GM08714 (cell line): ENCODE data around the gene TRMT112.
"Not testable (repeated sequence)": the region's sequence is repeated elsewhere in the genome, so short reads cannot be mapped to it uniquely, and the experiment has no call there.

ENCODE experiments used
- H3K4me3 ChIP-seq: fragments of 200-500 bp; sonication (Bioruptor generic); 2 replicates; pipeline ENCODE4 v1.5.1; 2014; ENCODE audit warnings: mild to moderate bottlenecking, low read length, inconsistent platforms
- ZNF274 ChIP-seq: IDR thresholded peaks from 2 replicates; pipeline ENCODE4 v1.6.1; 2012; ENCODE audit warnings: mild to moderate bottlenecking, low read depth, low read length

TRMT112 gene

GRCh38 chr11:64314805-64315561 lies 2.4 kb downstream of the TRMT112 start:
- H3K4me3 ChIP-seq, result no peak overlapping the region
- TF ChIP-seq ZNF274, result no peak

GRCh38 chr11:64314146-64314804 lies 3.1 kb downstream of the TRMT112 start:
- no peak for TF ChIP-seq ZNF274
- H3K4me3 ChIP-seq, result no peak overlapping the region

GRCh38 chr11:64313491-64314145 lies 3.7 kb downstream of the TRMT112 start:
- TF ChIP-seq ZNF274, result no peak
- no peak overlapping the region for H3K4me3 ChIP-seq

- no peak for TF ChIP-seq ZNF274
- H3K4me3 ChIP-seq, result no peak overlapping the region
These were observed 4.4 kb downstream of the TRMT112 start for GRCh38 chr11:64312947-64313346.

GRCh38 chr11:64307795-64308194 lies 9.6 kb downstream of the TRMT112 start:
- H3K4me3 ChIP-seq, result not testable (repeated sequence)

- peak overlapping the region; percentile 88 for H3K4me3 ChIP-seq
- no peak for TF ChIP-seq ZNF274
These were observed 10.3 kb downstream of the TRMT112 start for GRCh38 chr11:64306876-64307622.

GRCh38 chr11:64306563-64306875 lies 10.8 kb downstream of the TRMT112 start:
- no peak for TF ChIP-seq ZNF274
- H3K4me3 ChIP-seq, result peak overlapping the region; percentile 88

- peak overlapping the region; percentile 88 for H3K4me3 ChIP-seq
- no peak for TF ChIP-seq ZNF274
These were observed 11.4 kb downstream of the TRMT112 start for GRCh38 chr11:64305691-64306562.

GRCh38 chr11:64305075-64305690 lies 12.2 kb downstream of the TRMT112 start, which contains the start of gene ESRRA:
ESRRA (plus strand) TSS chr11:64305524; CDS start chr11:64307180, 1,656 bp downstream.
- peak within 1 kb of the TSS; percentile 88 for H3K4me3 ChIP-seq
- no peak for TF ChIP-seq ZNF274

GRCh38 chr11:64304316-64305072 lies 12.9 kb downstream of the TRMT112 start:
- TF ChIP-seq ZNF274, result no peak
- peak overlapping the region; percentile 79 for H3K4me3 ChIP-seq

GRCh38 chr11:64304032-64304315 lies 13.4 kb downstream of the TRMT112 start:
- TF ChIP-seq ZNF274, result no peak
- H3K4me3 ChIP-seq, result peak overlapping the region; percentile 79; the same call in 1 of the 2 replicates
